Bronchial epithelial cell (primary cell): ENCODE measurements around the gene RNF17. TPM values are rescaled to one million over a fixed set of nuclear protein-coding genes. Genes with fewer than 3 reads are reported as not detected.
"Not testable (repeated sequence)": the region's sequence is repeated elsewhere in the genome, so short reads cannot be mapped to it uniquely, and the experiment has no call there.

ENCODE experiments used
- DNase-seq: peaks from one replicate; pipeline ENCODE4 v3.0.0-alpha.2; 2010; ENCODE audit warnings: low read depth
- FAIRE-seq: peaks from 2 replicates; lab custom pipeline; 2011; peaks lifted over from hg19 to GRCh38; lab: Jason Lieb, UNC
- H3K27me3 ChIP-seq: 2 replicates; pipeline ENCODE4 v1.5.1; 2011; ENCODE audit warnings: low read length; ENCODE audit not compliant: control insufficient read depth, insufficient read depth
- H3K36me3 ChIP-seq: 2 replicates; pipeline ENCODE4 v1.5.1; 2011; ENCODE audit warnings: low read length; ENCODE audit not compliant: control insufficient read depth, insufficient read depth
- H3K4me3 ChIP-seq: 2 replicates; pipeline ENCODE4 v1.5.1; 2011; ENCODE audit warnings: mild to moderate bottlenecking, low read depth, low read length, control low read depth
- total RNA-seq: library from RNA; depleted of rRNA; stranded (reverse); fragments of >200 nt; gene quantifications from 2 replicates; pipeline ENCODE4 v1.2.1, GENCODE V29; 2014
- TF ChIP-seq, protein P1 (sequence below): IDR thresholded peaks from 2 replicates; pipeline ENCODE4 v1.5.1; 2011; ENCODE audit warnings: mild to moderate bottlenecking, moderate library complexity, low read length, control low read depth, inconsistent platforms; ENCODE audit not compliant: insufficient read depth, severe bottlenecking

Gene RNF17
- total RNA-seq, 1 donor from 2014 or later, result not detected

DNA sequence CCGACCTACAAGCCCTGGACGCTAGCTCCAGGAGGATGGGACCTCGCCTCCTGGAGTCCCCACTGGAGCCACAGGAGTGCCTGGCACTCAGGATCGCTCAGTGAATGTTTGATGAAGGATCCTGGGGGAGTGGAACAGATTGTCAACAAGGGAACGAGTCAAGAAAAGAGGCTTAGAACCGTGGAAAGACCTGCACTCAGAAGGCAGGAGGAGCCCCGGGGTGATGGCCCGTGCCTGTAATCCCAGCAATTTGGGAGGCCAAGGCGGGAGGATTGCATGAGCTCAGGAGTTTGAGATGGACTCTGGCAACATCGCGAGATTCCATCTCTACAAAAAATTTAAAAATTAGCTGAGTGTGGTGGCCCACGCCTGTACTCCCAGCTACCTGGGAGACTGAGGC is 44.8 kb upstream of the RNF17 start:
- FAIRE-seq, result no peak
- Histone ChIP-seq H3K36me3 (no peaks in the 10 kb centered on the region), H3K4me3 (no peak overlapping the region), H3K27me3 (peaks cover 8% of the 10 kb centered on the region)
- TF ChIP-seq, protein P1, sequence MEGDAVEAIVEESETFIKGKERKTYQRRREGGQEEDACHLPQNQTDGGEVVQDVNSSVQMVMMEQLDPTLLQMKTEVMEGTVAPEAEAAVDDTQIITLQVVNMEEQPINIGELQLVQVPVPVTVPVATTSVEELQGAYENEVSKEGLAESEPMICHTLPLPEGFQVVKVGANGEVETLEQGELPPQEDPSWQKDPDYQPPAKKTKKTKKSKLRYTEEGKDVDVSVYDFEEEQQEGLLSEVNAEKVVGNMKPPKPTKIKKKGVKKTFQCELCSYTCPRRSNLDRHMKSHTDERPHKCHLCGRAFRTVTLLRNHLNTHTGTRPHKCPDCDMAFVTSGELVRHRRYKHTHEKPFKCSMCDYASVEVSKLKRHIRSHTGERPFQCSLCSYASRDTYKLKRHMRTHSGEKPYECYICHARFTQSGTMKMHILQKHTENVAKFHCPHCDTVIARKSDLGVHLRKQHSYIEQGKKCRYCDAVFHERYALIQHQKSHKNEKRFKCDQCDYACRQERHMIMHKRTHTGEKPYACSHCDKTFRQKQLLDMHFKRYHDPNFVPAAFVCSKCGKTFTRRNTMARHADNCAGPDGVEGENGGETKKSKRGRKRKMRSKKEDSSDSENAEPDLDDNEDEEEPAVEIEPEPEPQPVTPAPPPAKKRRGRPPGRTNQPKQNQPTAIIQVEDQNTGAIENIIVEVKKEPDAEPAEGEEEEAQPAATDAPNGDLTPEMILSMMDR, result no peak
- no peak for DNase-seq

DNA sequence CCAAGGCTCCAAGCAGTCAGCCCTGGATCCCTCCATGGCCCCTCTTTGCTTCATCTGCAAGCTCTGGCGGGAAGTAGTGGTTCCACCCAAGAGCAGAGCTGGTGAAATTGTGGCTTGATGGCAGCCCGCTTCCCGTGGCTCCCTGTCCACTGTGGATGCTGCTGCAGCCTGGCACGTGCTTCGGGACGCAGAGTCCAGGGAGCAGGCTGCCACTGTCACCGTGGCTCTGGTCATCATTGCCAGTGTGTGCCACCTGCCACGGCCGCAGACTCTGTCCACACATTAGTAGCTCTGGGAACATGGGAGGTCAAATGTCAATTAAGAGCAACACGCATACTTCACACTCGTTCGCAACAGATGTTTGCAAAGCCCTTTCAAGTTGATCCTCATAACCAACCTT is 40.8 kb upstream of the RNF17 start:
- no peak for FAIRE-seq
- no peaks in the 10 kb centered on the region for H3K36me3 ChIP-seq
- H3K27me3 ChIP-seq, result peaks cover 7% of the 10 kb centered on the region
- TF ChIP-seq, protein P1, result no peak
- no peak overlapping the region for H3K4me3 ChIP-seq
- no peak for DNase-seq

DNA sequence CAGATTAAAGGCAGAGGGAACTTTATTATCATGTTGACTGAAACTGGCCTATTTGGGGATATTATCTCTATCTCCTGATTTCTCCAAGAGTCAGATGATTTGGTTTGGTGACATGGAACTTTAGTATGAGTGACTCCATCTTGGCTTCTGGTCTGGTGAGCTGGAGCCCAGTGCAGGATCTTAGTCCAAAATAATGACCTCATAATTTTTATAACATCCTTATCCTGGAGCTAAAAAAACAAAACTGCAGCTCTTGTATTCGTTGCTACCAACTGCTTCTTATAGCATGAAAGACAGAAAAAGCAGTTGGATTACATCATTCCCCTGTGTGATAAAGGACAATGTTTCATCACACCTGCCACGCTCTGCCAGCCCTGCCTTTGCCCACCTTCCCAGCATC is 39.3 kb upstream of the RNF17 start:
- H3K27me3 ChIP-seq, result peaks cover 7% of the 10 kb centered on the region
- H3K4me3 ChIP-seq, result no peak overlapping the region
- no peaks in the 10 kb centered on the region for H3K36me3 ChIP-seq
- FAIRE-seq (no peak), DNase-seq (no peak)
- TF ChIP-seq, protein P1, result no peak

DNA sequence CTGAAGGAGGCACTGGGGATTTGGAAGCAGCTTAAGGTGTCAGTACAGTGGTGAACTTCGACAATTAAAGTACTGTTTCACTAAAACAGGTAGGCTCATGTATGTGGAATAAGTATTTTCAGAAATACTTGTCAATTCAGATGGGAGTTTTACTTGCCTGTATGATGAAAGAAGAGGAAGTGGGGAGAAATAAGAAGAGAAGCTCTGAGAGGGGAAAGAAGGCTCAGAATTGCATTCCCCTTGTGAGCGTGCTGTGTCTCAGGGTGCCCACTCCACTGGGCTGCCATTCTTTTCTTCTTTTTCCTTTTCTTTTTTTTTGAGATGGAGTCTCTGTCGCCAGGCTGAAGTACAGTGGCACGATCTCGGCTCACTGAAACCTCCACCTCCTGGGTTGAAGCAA is 38.6 kb upstream of the RNF17 start:
- no peaks in the 10 kb centered on the region for H3K36me3 ChIP-seq
- H3K27me3 ChIP-seq, result peaks cover 7% of the 10 kb centered on the region
- TF ChIP-seq, protein P1, result no peak
- no peak for DNase-seq
- no peak overlapping the region for H3K4me3 ChIP-seq
- no peak for FAIRE-seq

DNA sequence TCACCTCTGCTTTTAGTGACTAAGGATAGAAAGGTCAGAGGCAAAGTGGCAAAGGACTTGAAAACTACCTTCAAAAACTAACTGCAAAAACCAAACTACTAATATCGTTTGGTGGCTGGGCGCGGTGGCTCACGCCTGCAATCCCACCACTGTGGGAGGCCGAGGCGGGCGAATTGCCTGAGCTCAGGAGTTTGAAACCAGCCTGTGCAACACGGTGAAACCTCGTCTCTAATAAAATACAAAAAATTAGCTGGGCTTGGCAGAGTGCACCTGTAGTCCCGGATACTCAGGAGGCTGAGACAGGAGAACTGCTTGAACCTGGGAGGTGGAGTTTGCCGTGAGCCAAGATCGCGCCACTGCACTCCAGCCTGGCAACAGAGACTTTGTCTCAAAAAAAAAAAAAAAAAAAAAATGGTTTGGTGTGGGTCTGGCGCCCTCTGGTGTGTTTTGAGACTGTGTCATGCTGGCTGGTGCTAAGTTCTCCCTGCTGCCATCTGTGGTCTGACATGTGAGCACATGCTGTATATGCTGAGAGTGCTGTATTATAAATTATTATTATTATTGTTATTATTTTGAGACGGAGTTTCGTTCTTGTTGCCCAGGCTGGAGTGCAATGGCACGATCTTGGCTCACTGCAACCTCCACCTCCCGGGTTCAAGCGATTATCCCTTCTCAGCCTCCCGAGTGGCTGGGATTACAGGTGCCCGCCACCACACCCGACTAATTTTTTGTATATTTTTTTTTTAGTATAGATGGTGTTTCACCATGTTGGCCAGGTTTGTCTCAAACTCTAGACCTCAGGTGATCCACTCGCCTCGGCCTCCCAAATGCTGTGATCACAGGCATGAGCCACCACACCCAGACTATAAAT is 36.0 kb upstream of the RNF17 start:
- H3K4me3 ChIP-seq, result no peak overlapping the region
- no peaks in the 10 kb centered on the region for H3K36me3 ChIP-seq
- TF ChIP-seq, protein P1, result peak; percentile 84
- peaks cover 7% of the 10 kb centered on the region for H3K27me3 ChIP-seq
- peak; percentile 77 for DNase-seq
- no peak for FAIRE-seq

DNA sequence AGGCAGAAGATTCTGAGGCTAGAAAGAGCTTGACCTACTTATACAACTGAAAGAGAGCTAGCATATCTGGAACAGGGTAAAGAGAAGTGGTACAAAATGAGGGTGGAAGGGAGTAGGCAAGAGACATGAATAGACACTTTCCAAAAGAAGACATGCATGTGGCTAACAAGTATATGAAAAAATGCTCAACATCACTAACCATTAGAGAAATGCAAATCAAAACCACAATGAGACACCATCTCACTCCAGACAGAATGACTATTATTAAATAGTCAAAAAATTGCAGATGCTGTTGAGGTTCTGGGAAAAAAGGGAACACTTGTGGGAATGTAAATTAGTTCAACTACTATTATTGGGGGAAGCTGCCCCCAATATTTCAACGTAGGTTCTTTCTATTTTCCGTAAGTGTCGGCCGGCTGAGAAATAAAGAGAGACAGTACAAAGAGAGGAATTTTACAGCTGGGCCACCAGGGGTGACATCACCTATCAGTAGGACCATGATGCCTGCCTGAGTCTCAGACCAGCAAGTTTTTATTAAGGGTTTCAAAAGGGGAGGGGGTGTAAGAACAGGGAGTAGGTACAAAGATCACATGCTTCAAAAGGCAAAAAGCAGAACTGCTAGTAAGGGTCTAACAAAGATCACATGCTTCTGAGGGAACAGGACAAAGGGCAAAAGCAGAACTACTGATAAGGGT is 32.9 kb upstream of the RNF17 start:
- FAIRE-seq, DNase-seq, H3K36me3 ChIP-seq, H3K4me3 ChIP-seq, H3K27me3 ChIP-seq: not testable (repeated sequence)
